Thyroid gland (tissue), 4 donors: ENCODE results near the gene ELP2.

ENCODE experiments used
- POLR2A ChIP-seq, 2 donors: fragments of 450-650 bp; IDR thresholded peaks; one replicate each; pipeline ENCODE4 v1.6.1; 2017; ENCODE audit warnings: antibody characterized with exemption in 2 of 2, mild to moderate bottlenecking in 2 of 2, moderate library complexity in 1 of 2
- TF ChIP-seq, protein P1 (sequence below), 6 experiments: fragments of 200-600 bp in 3 of 6; fragments of 450-650 bp in 3 of 6; sonication (generic) in 3 of 6; IDR thresholded peaks; one replicate each; pipeline ENCODE4 v1.5.1; 2016 to 2019; ENCODE audit warnings: antibody characterized with exemption in 6 of 6, mild to moderate bottlenecking in 2 of 6, inconsistent platforms in 1 of 6, moderate library complexity in 1 of 6

DNA sequence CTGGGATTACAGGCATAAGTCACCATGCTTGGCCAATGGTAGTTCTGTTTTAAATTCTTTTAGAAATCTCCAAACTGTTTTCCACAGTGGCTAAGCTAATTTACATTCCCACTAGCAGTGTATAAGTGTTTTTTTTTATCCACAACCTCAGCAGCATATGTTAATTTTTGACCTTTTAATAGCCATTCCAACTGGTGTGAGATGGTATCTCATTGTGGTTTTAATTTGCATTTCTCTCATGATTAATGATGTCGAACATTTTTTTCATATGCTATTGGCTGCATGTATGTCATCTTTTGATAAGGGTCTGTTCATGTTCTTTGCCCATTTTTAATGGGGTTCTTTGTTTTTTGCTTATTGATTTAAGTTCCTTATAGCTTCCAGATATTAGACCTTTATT is 77.6 kb downstream of the ELP2 start:
- TF ChIP-seq, protein P1, sequence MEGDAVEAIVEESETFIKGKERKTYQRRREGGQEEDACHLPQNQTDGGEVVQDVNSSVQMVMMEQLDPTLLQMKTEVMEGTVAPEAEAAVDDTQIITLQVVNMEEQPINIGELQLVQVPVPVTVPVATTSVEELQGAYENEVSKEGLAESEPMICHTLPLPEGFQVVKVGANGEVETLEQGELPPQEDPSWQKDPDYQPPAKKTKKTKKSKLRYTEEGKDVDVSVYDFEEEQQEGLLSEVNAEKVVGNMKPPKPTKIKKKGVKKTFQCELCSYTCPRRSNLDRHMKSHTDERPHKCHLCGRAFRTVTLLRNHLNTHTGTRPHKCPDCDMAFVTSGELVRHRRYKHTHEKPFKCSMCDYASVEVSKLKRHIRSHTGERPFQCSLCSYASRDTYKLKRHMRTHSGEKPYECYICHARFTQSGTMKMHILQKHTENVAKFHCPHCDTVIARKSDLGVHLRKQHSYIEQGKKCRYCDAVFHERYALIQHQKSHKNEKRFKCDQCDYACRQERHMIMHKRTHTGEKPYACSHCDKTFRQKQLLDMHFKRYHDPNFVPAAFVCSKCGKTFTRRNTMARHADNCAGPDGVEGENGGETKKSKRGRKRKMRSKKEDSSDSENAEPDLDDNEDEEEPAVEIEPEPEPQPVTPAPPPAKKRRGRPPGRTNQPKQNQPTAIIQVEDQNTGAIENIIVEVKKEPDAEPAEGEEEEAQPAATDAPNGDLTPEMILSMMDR (IDR thresholded peaks at IDR 0.05) = no peak
- no peak for TF ChIP-seq POLR2A (IDR thresholded peaks at IDR 0.05)
